SW 1271 (cell line): Measurements from ENCODE around the gene HCRTR1.

Experiments used
- DNase-seq, 2 experiments: peaks; one replicate each; lab custom pipeline; 2025; lab: John Stamatoyannopoulos, UW

The HCRTR1 gene

GRCh38 chr1:31650161-31651088, 32.9 kb downstream of the HCRTR1 start:
- DNase-seq: no peak

DNA sequence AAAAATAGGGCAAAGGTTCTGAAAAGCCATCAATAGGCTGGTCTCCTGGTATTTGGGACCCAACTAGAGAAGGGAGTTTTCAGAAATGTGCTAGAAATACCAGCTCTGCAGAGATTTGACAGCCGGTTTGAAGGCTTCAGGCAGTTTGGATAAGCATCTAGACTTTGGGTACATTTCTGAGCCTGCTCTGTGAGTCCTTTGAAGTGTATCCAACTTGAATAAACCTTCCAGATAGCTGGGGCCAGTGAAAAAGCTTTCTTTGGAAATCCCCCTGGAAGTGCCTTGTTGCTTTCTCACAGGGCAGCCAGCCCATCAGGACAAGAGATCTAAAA, 33.6 kb downstream of the HCRTR1 start:
- DNase-seq: no peak

GRCh38 chr1:31651766-31652165, 34.3 kb downstream of the HCRTR1 start:
- no peak for DNase-seq

DNA sequence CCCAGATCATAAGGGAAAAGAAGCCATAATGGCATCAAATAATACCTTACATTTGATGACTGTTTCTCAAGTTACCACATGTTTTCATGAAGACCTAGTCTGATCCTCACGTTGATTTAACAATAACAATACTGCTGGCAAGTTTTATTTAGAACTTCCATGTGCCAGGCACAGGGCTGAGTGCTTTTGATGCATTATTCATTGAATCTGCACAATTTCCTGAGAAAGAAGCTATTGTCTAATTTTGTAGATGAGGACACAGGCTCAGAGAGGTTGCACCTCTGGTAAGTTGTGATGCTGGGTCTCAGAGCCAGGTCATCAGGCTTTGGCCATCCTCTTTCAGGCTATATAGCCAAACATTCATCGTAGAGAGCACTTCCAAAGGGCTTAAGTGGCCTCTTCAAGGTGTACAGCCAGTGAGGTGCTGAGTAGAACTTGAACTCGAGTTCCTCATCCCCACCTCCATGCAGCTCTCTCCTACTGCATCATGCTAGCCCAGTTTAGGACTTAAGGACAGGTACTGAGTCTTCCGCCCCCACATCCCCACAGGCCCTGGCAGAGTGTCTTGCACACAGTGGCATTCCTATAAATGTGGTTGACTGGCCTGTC, 35.5 kb downstream of the HCRTR1 start:
- no peak for DNase-seq

DNA sequence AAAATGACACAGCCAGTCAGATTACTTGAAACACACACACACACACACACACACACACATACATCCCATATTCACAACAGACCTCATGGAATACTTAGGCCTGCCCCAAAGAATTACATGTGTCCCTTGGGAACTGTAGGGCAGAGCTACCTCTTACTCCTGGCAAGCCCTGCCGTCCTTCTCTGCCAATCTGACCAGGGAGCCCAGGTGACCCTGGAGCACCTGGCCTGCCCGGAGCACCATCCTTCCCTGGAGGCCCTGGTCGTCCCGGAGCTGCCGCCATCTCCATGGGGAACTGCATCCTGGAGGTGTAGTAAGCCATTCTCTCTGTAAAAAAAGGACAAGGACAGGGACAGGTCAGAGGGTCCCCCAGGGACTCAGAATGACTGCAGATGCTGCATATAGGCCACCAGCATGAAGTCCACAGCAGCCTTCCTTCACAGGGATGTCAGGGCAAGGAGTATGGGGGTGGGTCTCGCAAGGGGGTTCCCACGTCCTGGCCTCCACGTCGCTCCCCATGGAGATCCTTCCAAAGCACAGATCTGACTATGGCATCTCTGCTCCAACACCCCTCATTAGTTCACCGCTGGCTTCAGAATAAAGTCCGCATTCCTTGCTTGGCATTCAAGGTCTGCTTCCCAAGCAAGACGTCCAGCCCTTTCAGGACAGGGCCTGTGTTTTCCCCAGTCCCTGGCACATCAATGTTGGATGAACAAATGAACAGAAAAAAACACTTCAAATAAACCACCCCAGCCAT, 36.4 kb downstream of the HCRTR1 start:
- DNase-seq: no peak

DNA sequence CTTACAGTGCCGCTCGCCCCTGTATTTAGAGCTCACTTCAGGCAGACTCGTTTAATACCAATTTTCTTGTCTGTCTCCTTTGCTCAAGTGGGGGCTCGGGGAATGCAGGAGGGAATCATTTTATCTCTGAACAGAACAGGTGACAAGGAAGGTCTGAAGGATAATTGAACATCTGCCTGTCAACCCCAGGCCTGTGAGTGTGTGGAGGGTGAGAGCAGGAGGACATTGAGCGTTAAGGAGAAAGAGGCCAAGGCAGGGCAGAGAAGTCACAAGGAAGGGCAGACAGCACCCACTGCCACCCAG, 36.9 kb downstream of the HCRTR1 start:
- no peak for DNase-seq

- no peak for DNase-seq
Observed at GRCh38 chr1:31655104-31655503, 37.6 kb downstream of the HCRTR1 start.

GRCh38 chr1:31655756-31656155, 38.3 kb downstream of the HCRTR1 start:
- no peak for DNase-seq

DNA sequence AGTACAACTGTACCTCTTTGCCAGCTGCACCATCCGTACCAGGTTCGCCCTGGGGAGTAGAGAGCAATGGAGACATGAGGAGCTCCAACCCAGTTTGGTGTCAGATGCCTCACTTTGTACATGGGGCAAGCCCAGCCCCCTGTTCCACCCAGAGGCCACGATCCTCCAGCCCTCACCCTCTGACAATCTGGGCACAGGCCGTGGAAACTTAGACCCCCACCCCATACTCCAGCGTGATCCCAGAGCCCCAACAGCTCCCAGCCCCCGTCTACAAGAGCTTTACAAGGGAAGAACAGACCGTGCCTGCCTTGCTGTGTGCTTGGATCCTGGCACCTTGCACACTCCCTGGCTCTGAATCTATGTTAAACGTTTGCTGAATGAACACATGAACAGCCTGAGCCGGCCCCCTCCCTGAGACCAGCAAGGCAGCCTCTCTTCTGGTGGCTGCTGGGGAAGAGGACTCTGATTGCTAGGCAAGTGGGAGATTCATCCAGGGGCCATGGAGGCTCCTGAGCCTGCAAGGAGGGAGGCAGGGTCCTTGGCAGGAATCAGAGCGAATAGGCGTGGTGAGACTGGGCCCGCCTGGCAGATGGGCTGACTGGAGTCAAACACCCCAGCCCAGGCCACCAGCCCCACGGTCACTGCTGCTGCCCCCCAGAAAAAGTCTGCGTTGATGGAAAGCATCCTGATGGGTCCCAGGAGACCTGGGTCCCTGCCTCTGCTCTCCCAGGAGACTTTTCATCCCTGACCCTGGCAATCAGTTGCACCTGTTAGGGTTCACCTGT, 39.7 kb downstream of the HCRTR1 start:
- no peak for DNase-seq

- DNase-seq: no peak
Observed at GRCh38 chr1:31657972-31658510, 40.6 kb downstream of the HCRTR1 start.

DNA sequence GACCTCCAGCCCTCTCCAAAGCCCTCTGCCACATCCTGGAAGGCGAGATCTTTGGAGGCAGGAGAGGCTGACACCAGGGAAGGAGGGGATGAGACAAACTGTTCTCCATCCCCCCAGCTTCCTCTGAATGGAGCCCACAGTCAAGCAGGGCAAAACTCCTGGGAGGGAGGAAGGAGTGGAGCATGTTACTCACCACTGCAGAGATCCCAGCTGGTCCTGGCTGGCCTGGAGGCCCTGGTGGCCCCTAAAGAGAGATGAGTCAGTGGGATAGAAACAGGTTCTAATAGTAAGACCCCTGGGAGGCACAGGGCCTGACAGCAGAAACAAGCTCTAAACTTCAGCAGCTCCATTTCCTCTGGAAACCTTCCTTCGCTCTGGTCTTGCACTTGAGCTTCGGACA, 41.2 kb downstream of the HCRTR1 start:
- no peak for DNase-seq

GRCh38 chr1:31659889-31660288, 42.4 kb downstream of the HCRTR1 start:
- DNase-seq: no peak

DNA sequence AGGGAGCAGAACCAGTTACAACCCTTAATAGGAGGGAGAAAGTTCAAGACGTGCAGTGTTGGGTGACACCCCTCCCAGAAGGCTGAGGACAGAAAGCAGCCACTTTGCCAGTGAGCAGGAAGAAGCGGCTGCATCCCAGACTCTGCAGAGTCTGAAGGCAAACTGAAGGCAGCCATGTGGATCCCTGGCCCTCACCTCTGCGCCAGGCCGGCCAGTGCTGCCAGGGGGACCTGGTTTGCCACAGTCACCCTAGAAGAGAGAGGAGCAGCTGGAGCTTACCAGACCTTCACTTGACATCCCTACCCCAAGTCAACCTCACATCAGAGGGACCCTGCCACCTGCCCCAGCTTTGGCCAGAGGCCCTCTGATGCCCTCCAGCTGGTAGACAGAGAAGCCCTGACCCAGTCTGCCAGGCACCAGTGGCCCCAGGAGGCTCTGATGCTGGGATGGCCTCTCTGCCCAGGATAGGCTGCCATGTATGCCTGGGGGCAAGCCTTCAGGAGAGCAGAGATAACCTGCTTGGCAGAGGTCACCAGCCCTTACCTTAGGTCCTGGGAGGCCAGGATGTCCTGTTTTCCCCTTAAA, 43.5 kb downstream of the HCRTR1 start:
- DNase-seq: no peak

GRCh38 chr1:31661856-31662255, 44.4 kb downstream of the HCRTR1 start:
- no peak for DNase-seq

- DNase-seq: no peak
Observed at GRCh38 chr1:31662463-31662862, 45.0 kb downstream of the HCRTR1 start.

DNA sequence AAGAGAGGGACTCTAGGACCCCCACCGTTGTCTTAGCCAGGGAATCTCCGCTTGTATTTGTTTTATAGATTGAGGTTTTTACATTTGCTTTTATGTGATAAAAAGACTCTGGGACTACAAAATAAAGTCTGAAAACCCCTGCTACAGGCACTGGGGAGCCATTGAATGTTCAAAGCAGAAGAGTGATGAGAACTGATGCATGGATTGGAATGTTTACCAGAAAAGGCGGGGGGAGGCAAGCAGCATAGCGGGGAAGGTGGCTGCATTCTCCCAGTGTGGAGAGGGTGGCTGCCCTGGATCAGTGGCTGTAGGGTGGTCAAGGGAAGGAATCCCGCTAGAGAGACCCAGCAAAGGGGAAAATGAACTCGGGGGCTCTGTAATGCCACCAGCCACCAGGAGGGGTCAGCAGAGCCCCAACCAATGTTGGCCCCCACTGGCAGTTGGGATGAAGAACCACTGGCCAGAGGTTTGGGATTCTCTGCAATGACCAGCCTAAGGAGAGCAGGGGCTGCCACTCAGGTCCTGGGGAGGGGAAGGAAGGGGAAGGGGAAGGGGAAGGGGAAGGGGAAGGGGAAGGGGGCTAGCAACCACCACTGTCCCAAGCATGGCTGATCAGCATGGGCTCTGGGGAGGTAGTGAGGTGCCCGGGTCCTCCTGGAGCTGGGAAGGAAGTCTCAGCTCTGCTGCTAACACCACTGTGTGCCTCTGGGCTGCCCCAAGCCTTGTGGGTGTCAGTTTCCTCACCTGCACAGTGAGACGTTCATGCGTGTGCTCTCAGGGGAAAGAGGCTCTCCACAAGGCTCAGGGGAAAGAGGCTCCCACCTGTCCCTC, 46.3 kb downstream of the HCRTR1 start:
- peak in 1 of 2 experiments; percentile 16 for DNase-seq

- DNase-seq: no peak
Observed at GRCh38 chr1:31664528-31664927, 47.0 kb downstream of the HCRTR1 start.

DNA sequence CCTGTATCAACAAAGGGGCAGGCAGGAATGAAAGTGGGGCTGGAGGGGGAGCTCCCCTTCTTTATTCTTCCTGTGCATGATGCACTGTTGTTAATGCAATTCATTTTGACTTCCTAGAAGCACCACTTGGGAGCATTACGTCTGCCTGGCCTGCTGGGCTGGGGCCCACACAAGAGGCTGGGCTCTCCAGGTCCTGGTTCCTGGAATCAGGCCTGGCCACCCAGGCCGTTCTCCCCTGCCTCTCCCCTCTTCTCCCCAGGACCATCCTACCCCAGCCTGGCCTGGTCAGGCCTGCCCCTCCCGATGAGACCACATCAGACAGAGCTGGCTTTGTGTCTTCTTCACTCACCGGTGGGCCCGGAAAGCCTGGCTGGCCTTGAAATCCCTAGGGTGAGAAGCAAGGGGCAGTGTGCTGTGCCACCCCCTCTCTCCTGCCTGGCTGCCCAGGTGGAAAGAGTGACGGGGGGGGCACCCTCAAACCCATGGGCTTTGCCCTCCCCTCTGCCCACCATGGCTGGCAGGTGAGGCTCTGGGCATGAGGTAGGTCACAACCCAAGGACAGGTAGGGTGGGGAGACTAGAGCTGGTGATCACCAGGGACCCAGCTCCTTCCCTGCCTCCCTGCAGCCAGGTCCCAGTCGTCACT, 47.9 kb downstream of the HCRTR1 start:
- no peak for DNase-seq

DNA sequence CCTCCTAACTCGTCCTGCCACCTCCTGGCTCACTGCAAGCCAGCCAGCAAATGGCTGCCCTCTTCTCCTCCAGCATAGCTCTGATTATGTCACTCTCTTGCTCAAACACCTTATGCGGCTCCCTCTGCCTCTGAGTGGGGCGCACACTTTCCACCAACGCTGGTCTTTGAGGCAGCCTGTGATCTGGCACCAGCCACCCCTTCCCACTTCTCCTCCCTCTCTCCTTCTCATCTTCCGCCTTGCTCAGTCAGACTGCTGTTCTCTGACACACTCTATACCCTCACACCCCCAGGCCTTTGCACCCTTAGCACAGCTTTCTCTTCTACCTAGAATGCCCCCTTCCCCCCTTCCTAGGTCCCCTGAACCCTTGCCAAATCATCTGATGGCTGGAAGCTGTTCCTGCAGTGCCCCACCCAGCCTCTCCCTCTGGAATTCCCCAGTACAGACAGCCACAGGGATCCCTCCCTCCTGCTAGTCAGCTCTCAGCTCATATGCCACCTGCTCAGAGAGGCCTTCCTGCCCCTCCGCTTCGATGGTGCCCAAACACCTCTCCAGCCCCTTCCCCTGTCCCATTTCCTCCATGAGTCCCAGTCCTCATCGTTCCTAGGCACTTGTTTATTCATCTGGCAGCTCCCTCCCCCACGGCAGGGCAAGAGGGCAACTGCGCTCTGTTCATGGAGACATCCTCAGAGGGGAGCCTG, 48.9 kb downstream of the HCRTR1 start:
- peak in 1 of 2 experiments; percentile 4 for DNase-seq
